ENCODE results near the gene BRD4. TPM values are rescaled to one million over a fixed set of nuclear protein-coding genes. Genes with fewer than 3 reads are reported as not detected.

The BRD4 gene
- polyA plus RNA-seq, 6 donors from 2014 or later = 13.5 to 51.9 (median 18.4) TPM

GRCh38 chr19:15320116-15320515, 12.2 kb downstream of the BRD4 start:
- peak overlapping the region in 5 of 8 donors; percentile 33 to 75 (median 57) for H3K4me3 Mint-ChIP-seq

GRCh38 chr19:15318241-15318691, 14.1 kb downstream of the BRD4 start:
- ATAC-seq (ENCODE audit: low read depth in 2 of 2) (peak; percentile 91 to 94), DNase-seq (peak; percentile 72)
- Mint-ChIP-seq H3K36me3 (peaks cover 0 to 9% of the 10 kb centered on the region in 2 donors), H3K27me3 (no peaks in the 10 kb centered on the region), H3K9me3 (no peaks in the 10 kb centered on the region), H3K4me3 (peak overlapping the region; percentile 53 to 81 (median 74)), H3K27ac (peak overlapping the region; percentile 87 to 100 (median 97)), H3K4me1 (peaks cover 71 to 98% (median 82%) of the 10 kb centered on the region in 3 donors)

More at GRCh38 chr19:15320116-15320515, 12.2 kb downstream of the BRD4 start:
- DNase-seq = no peak
- ATAC-seq (ENCODE audit: low read depth in 2 of 2) = no peak
- no peaks in the 10 kb centered on the region for H3K9me3 Mint-ChIP-seq
- no peaks in the 10 kb centered on the region for H3K27me3 Mint-ChIP-seq
- peaks cover 75 to 98% (median 84%) of the 10 kb centered on the region in 3 donors for H3K4me1 Mint-ChIP-seq
- peak overlapping the region; percentile 72 to 100 (median 94) for H3K27ac Mint-ChIP-seq
- peaks cover 0 to 7% of the 10 kb centered on the region in 2 donors for H3K36me3 Mint-ChIP-seq

GRCh38 chr19:15317392-15318071, 14.8 kb downstream of the BRD4 start:
- Mint-ChIP-seq H3K9me3 (no peaks in the 10 kb centered on the region), H3K27me3 (no peaks in the 10 kb centered on the region), H3K4me3 (peak overlapping the region; percentile 53 to 91 (median 74)), H3K36me3 (peaks cover 0 to 7% of the 10 kb centered on the region in 2 donors), H3K27ac (peak overlapping the region; percentile 89 to 100 (median 97)), H3K4me1 (peaks cover 72 to 99% (median 84%) of the 10 kb centered on the region in 3 donors)
- DNase-seq = no peak
- no peak for ATAC-seq (ENCODE audit: low read depth in 2 of 2)

GRCh38 chr19:15316498-15316897, 15.8 kb downstream of the BRD4 start:
- no peaks in the 10 kb centered on the region for H3K9me3 Mint-ChIP-seq
- H3K4me1 Mint-ChIP-seq = peaks cover 70 to 99% (median 86%) of the 10 kb centered on the region in 3 donors
- ATAC-seq (ENCODE audit: low read depth in 2 of 2) (peak; percentile 7 to 9), DNase-seq (peak; percentile 57)
- no peaks in the 10 kb centered on the region for H3K27me3 Mint-ChIP-seq
- peak overlapping the region; percentile 52 to 91 (median 76) for H3K4me3 Mint-ChIP-seq
- peaks cover 0 to 7% of the 10 kb centered on the region in 2 donors for H3K36me3 Mint-ChIP-seq
- peak overlapping the region; percentile 89 to 100 (median 97) for H3K27ac Mint-ChIP-seq

- Mint-ChIP-seq H3K36me3 (peaks cover 0 to 7% of the 10 kb centered on the region in 2 donors), H3K27me3 (no peaks in the 10 kb centered on the region), H3K4me3 (peak overlapping the region in 7 of 8 donors; percentile 26 to 81 (median 51)), H3K9me3 (no peaks in the 10 kb centered on the region), H3K27ac (peak overlapping the region; percentile 33 to 90 (median 80)), H3K4me1 (peaks cover 64 to 98% (median 86%) of the 10 kb centered on the region in 3 donors)
- no peak for DNase-seq
- no peak for ATAC-seq (ENCODE audit: low read depth in 2 of 2)
Observed at GRCh38 chr19:15315101-15315500, 17.2 kb downstream of the BRD4 start.

- peak overlapping the region in 3 of 6 donors; percentile 81 to 90 (median 88) for H3K27ac Mint-ChIP-seq
- no peak for DNase-seq
- no peaks in the 10 kb centered on the region for H3K27me3 Mint-ChIP-seq
- H3K4me3 Mint-ChIP-seq = peak overlapping the region in 5 of 8 donors; percentile 55 to 72 (median 64)
- H3K4me1 Mint-ChIP-seq = peaks cover 66 to 98% (median 90%) of the 10 kb centered on the region in 3 donors
- ATAC-seq (ENCODE audit: low read depth in 2 of 2) = no peak
- no peaks in the 10 kb centered on the region for H3K9me3 Mint-ChIP-seq
- H3K36me3 Mint-ChIP-seq = peaks cover 0 to 7% of the 10 kb centered on the region in 2 donors
Observed at GRCh38 chr19:15313649-15314279, 18.6 kb downstream of the BRD4 start.

GRCh38 chr19:15307169-15307568, 25.2 kb downstream of the BRD4 start:
- peaks cover 55 to 91% (median 85%) of the 10 kb centered on the region in 3 donors for H3K4me1 Mint-ChIP-seq
- no peaks in the 10 kb centered on the region for H3K36me3 Mint-ChIP-seq
- peak overlapping the region in 4 of 6 donors; percentile 23 to 93 (median 71) for H3K27ac Mint-ChIP-seq
- ATAC-seq (ENCODE audit: low read depth in 2 of 2) = no peak
- no peaks in the 10 kb centered on the region for H3K27me3 Mint-ChIP-seq
- DNase-seq = no peak
- H3K9me3 Mint-ChIP-seq = no peaks in the 10 kb centered on the region
- peak overlapping the region in 4 of 8 donors; percentile 40 to 55 (median 48) for H3K4me3 Mint-ChIP-seq

GRCh38 chr19:15305582-15306334, 26.6 kb downstream of the BRD4 start:
- H3K9me3 Mint-ChIP-seq = no peaks in the 10 kb centered on the region
- DNase-seq (no peak), ATAC-seq (ENCODE audit: low read depth in 2 of 2) (no peak)
- H3K27ac Mint-ChIP-seq = peak overlapping the region in 3 of 6 donors; percentile 19 to 58 (median 53)
- H3K36me3 Mint-ChIP-seq = no peaks in the 10 kb centered on the region
- H3K4me1 Mint-ChIP-seq = peaks cover 55 to 91% (median 82%) of the 10 kb centered on the region in 3 donors
- no peaks in the 10 kb centered on the region for H3K27me3 Mint-ChIP-seq
- H3K4me3 Mint-ChIP-seq = peak overlapping the region in 3 of 8 donors; percentile 29 to 40 (median 32)

GRCh38 chr19:15304140-15304705, 28.1 kb downstream of the BRD4 start:
- peaks cover 52 to 92% (median 82%) of the 10 kb centered on the region in 3 donors for H3K4me1 Mint-ChIP-seq
- no peaks in the 10 kb centered on the region for H3K36me3 Mint-ChIP-seq
- DNase-seq (no peak), ATAC-seq (ENCODE audit: low read depth in 2 of 2) (no peak)
- no peaks in the 10 kb centered on the region for H3K27me3 Mint-ChIP-seq
- H3K9me3 Mint-ChIP-seq = no peaks in the 10 kb centered on the region
- peak overlapping the region in 4 of 8 donors; percentile 17 to 64 (median 58) for H3K4me3 Mint-ChIP-seq
- peak overlapping the region in 3 of 6 donors; percentile 77 to 96 (median 86) for H3K27ac Mint-ChIP-seq

- no peak for ATAC-seq (ENCODE audit: low read depth in 2 of 2)
Observed at GRCh38 chr19:15303105-15303780, 29.1 kb downstream of the BRD4 start.

GRCh38 chr19:15300533-15301197, 31.7 kb downstream of the BRD4 start:
- Mint-ChIP-seq H3K27ac (peak overlapping the region; percentile 37 to 90 (median 80)), H3K27me3 (no peaks in the 10 kb centered on the region)

More at GRCh38 chr19:15303105-15303780, 29.1 kb downstream of the BRD4 start:
- H3K4me1 Mint-ChIP-seq = peaks cover 61 to 95% (median 87%) of the 10 kb centered on the region in 3 donors
- H3K27me3 Mint-ChIP-seq = no peaks in the 10 kb centered on the region
- no peaks in the 10 kb centered on the region for H3K36me3 Mint-ChIP-seq
- no peak for DNase-seq
- peak overlapping the region; percentile 13 to 96 (median 68) for H3K27ac Mint-ChIP-seq
- no peaks in the 10 kb centered on the region for H3K9me3 Mint-ChIP-seq
- peak overlapping the region in 6 of 8 donors; percentile 5 to 86 (median 70) for H3K4me3 Mint-ChIP-seq

More at GRCh38 chr19:15300533-15301197, 31.7 kb downstream of the BRD4 start:
- peaks cover 0 to 7% of the 10 kb centered on the region in 2 donors for H3K36me3 Mint-ChIP-seq
- H3K4me1 Mint-ChIP-seq = peaks cover 63 to 98% (median 87%) of the 10 kb centered on the region in 3 donors
- ATAC-seq (ENCODE audit: low read depth in 2 of 2) (no peak), DNase-seq (no peak)
- H3K9me3 Mint-ChIP-seq = no peaks in the 10 kb centered on the region
- H3K4me3 Mint-ChIP-seq = peak overlapping the region; percentile 40 to 86 (median 66)
